NCI-H526 treated with DMSO at 0.1 percent for 48 hours (cell line): ENCODE measurements around the gene GPC5.

Source experiments
- DNase-seq: peaks from one replicate; lab custom pipeline; 2025; lab: John Stamatoyannopoulos, UW

The GPC5 gene

DNA sequence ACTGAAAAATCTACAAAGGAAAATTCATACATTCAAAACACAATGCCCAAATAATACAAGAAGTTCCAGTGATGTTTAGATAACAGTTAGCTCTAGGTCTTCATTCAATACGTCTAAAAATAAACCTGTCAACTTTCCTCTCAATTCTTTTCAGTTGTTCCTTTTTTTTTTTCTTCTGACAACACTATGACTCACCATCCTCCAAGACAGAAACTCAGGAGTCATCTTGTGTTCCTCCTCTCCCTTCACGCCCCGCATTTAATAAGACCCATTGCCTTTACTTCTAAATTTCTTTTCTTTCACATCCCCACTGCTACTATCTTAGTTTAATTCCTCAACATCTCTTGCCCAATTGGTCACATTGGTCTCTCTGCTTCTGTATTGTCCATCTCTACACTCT is 759.9 kb downstream of the GPC5 start:
- DNase-seq, result no peak

DNA sequence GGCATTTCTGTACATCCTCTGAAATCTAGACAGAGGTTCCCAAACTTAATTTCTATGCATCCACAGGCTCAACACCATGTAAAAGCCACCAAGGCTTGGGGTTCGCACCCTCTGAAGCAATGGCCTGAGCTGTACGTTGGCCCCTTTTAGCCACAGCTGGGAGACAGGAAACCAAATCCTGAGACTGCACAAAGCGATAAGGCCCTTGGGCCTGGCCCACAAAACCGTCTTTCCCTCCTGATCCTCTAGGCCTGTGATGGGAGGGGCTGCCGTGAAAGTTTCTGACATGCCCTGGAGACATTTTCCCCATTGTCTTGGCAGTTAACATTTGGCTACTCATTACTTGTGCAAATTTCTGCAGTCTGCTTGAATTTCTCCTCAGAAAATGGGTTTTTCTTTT is 766.4 kb downstream of the GPC5 start:
- no peak for DNase-seq

DNA sequence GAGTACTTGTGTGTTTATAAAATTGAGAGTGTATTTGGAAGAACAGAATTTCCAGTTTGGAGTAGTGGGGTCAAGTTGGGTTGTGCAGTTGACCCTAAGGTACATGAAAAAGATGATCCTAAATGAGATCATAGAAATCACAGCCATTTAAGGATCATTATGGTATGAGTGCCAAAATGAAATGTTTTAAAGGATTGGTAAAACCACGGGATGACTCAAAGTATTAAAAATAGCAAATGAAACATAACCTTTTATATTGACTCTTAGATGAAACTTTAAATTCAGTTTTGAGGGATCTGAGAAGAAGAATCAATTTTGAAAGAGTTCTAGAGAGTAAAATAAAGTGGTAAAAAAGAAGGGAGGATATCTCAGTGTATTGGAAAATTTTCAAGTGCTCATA is 773.8 kb downstream of the GPC5 start:
- no peak for DNase-seq

DNA sequence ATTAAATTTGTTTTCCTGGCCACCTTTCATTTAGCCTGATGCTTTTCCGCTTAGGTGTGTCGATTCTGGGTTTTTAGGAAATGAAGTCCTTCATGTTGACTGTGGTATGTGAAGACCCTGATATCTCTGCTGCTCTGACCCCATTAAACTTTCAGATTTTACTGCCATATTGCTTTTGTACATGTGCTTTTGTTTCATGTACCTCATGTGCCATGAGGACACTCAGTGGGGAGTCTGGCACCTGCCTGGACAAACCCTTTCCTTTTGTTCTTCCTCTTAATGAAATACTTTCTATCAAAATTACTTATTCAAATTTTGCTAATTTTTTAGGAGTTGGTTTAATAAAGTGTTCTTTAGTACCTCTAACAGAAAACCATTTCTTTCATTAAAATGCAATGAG is 774.8 kb downstream of the GPC5 start:
- no peak for DNase-seq

DNA sequence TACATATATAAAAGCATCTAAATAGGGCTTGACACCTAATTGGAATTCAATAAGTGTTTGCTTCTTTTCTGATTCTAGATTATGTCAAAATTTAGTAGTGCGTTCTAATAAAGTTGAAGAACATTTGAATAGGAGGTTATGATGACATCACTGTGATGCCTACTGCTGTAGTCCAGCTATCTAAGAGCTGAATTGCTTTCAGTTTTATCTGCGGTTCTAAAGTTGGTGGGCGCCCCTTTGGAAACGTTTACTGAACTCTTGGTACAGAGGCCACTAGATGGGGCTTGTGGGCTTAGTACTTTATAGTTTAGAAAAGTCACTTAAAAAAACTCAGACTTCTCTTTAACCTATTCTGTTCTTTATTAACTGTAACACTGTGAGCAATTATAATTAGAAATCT is 776.9 kb downstream of the GPC5 start:
- peak; percentile 35 for DNase-seq

DNA sequence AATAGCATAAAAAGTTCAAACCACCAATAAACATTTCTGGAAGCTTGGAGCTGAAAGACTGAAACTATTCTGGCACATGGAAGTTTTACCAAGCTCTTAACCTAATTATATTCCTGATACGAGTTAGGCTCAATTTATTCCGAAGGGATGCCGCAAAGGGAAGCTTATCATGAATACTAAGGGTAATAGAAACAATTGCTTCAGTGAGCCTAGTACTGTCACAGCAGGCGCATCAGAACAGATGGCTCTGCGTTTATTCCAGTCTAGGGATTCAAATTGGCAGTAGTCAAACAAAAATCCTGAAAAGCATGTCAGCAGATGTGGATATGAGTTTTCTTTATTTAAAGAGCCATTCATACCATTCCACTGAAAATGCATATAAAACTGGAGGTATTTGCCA is 779.5 kb downstream of the GPC5 start:
- no peak for DNase-seq

DNA sequence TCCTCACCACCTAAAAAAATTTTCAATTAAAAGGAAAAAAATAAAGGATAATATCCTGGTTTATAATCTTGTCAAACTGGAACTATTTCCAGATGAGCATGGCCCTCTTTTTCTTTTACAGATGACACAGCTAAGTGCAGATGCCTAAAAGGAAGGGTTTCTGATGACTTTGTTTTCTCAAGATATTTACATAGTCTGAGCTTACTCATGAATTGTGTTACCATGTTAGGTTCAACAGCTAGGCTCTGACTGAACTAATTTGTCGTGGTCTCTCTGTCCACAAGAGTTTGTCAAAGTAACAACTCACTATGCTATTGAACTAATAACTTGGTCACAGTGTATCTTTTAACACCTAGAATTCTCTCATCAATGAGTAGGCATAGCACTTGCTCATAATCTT is 780.8 kb downstream of the GPC5 start:
- no peak for DNase-seq

DNA sequence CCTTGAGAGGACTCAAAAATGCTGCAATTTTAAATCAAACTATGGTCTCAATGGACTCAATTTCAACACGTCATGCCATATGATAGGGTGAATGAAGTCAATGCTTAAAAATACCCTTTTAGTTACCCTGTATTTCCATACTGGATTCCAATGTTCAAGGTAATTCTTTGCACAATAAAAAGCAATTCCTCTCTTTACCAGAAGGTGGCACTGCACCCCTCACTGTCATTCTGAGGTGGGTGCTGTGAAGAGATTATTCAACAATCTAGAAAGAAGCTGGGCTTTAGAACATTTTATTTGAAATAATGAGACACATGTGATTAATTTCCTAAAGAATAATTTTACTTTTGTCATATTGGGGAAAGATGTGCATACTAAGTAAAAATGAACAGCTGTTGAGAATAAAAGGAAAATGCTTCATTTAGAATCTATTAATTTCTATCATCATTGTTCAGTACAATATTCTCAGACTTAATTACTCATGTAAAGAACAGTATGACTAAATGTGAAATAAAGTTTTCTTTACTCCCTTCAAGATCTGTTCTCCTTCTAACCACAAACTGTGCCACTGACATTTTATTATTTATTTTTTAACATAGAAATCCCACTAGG is 789.1 kb downstream of the GPC5 start:
- peak; percentile 34 for DNase-seq

DNA sequence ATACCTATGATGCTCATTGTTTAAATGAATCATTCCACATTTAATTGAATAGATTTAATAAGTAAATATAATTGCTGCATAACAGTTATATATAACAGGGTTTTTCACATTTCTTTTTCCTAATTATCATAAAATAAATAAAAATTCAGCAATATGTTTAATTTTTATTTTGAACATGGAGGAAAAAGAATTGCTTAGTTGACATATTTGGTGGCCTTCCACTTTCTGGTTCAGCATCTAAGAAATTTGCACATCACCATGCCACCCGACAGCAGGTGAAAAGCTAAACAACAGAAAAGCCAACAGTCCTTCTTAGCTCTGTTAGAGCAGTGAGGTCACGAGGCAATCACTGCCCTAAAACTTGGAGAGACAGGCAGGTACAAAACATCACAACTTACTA is 790.2 kb downstream of the GPC5 start:
- DNase-seq, result no peak

DNA sequence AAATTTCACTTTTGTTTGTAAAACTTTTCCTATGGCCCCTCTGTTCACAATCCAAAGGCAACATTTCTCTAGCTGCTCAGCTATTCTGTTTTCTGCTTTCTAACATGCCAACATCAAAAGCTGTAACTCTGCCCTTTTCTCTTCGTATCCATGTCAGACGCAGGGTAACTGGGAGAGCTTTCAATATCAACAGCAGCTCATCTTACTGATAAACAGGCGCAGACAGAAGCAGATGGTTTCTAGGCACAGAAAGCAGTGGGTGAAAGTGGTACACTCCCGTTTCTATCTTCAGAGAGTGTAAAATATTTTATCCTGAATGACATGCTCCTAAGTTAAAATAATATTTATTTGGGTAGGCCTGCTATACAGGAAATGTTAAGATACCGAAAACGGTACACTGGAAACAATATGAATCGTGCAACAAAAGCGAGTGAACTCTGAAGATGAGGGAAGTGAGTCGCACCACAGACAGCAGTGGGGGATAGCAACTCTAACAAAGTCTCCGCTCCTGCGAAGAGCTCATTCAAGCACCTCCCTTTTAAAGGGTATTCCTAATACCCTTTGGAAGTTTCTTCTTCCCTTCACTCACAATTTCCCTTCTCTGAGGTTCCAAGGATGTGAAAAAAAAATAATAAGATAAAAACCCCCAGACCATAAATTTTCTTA is 798.3 kb downstream of the GPC5 start:
- DNase-seq, result no peak

DNA sequence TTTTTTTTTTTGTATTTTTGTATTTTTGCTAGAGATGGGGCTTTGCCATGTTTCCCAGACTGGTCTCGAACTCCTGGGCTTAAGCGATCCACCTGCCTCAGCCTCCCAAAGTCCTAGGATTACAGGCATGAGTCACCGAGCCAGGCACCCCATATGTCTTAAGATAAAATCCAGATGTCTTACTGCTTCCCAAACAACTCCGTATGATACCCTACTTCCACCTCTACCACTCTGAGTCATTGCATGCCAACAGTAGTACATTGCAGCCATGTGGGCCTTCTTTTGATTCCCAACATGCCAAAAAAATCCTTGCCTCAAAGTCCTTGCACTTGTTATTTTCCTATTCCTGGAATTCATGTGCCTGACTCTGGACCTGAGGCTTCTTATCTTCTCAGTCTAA is 799.2 kb downstream of the GPC5 start:
- DNase-seq, result no peak

DNA sequence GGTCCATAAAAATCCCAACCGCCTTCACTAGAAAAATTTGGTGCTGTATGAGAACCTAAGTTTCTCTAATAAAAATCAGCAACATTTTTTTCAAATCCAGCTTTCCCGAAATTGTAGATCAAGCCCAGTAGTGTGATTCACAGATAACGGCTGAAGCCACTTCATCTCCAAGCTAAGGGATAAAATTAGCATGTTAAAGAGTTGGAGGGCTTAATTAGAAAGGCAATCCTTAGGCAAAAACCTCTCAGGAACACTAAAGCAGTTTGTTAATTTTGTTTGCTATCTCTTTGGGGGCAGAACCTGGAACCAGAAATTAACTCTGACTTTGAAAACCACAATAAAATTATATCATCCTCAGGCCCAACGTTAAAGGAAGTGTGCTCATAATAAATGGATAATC is 820.2 kb downstream of the GPC5 start:
- no peak for DNase-seq

DNA sequence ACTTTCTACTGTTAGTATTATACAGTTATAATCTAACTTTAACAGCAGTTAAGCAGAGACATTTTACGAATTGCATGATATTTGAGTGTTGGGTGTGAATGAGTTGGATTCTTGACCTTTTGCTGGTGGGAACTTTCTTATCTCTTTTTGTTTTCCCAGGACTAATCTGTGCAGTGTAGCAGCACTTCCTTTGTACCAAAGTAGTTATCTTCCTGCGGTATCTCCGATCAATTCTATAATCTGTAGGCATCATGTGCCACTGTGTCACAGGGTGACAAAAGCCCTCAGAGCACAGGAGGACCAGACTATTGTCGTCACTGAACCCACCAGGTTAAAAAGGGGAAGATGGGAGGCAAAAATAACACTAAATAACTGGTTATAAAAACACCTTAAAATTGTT is 823.5 kb downstream of the GPC5 start:
- DNase-seq, result no peak

DNA sequence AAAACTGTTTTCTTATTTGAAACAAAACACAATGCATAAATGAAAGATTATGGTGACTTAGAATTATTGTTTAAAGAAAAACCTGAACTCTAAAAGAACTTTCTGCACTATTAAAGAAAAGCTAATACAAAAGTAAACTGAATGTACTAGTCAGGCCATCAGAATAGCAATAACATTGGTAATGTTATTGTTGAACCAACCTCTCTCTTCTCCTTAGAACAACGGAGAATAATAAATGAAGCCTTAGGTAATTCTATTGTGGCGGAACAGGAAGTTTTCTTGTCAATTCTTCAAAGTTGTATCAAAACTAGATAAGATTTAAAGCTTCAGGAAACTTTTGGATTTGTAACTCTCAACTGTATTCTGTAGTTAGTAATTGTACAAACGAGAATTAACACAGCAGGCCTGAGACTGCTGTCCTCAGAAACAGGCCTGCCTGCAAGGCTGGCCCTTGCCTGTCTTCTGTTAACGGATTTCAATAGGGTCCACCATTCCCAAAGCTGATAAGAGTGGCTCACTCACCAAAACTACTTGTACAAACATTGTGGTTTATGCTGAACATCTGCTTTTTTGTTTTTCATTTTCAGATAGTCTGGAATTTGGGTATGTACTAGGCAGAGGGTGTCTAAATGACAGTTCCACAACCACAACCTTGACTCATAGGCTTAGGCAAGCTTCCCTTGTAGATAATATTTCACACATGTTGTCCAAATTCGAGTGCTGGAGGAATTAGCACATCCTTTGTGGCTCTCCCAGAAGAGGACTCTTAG is 825.8 kb downstream of the GPC5 start:
- DNase-seq, result no peak

DNA sequence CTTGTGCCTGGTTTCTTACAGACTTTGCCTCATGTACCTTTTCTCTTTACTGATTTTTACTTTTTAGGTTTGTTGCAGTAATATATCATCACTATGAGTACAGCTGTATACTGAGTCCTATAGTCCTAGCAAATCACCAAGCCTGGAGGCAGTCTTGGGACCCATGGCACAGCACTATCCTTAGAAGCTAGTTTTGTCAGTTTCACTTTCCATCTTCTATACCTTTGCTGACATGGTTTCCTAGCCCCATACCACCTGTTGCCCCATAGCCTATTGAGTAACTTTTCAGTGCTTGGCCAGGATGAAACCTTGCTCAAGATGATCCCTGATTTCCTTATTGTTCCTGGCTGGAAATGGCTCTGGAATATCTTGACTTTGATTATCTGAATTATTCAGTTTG is 826.4 kb downstream of the GPC5 start:
- no peak for DNase-seq

DNA sequence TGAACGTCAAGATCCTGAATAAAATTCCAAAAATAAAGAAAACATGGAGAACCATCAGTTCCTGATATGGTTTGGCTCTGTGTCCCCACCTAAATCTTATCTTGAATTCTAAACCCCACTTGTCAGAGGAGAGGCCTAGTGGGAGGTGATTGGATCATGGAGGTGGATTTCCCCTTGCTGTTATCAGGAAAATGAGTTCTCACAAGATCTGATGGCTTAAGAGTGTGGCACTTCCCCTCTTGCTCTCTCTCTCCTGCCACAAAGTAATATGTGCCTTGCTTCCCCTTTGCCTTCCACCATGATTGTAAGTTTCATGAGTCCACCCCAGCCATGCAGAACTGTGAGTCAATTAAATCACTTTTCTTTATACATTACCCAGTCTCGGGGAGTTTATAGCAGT is 827.4 kb downstream of the GPC5 start:
- DNase-seq, result no peak

DNA sequence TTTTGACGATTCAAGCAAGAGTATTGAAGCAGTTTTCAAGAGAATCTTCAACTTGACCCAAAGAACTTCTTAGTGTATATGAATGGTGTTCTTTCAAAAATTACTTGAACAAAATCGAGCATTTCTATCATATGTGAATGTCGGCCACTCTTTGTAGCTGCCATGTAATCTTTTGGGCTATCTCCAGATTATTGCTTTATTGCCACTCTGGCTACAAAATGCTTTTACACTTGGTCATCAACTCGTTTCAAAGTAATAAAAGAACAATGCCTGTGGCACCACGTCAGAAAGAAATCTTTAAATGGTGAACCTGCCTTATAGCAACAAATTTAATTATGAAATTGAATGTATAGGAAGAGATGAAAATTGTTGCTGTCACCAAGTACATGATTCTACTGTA is 834.5 kb downstream of the GPC5 start:
- DNase-seq, result no peak

DNA sequence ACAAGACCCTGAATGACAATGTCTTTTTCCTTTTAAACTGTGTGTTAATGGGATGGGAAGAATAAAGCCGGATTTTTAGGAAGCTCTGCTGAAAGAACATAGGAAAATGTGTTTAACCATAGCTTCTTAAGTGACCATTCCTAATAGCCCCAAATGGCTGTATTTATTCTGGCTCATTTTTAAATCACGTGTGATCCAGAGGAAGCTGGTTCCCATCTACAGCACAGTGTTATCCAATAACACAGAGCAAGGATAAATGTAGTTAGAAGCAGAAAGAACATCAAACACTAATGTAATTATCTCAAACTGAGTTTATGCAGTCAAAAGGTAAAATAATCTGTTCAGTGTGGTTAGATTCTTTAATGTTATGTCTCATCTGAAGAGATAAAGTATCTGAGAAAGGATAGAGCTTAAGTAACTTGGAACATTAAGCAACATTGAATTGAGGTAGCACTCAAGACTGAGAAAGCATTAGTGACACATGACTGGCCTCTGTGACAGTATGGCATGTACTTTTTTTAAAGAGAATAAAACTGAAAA is 853.3 kb downstream of the GPC5 start:
- no peak for DNase-seq

DNA sequence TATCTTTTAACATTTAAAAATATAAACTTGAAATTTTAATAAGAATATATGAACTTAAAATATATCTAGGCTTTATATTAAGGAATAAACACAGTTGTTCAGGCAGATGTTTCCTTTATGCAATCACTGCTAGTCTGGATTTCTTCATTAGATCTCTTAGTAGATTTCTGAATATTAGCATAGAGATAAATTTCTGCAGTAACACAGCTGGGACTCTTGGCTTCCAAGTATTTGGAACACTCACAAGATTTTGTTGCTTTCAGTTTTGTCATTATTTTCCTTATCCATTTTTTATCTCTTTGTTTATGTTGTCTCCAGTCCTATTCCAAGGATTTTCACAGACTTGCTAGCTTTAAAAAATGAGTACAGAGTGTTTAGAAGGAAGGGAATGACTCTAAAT is 857.1 kb downstream of the GPC5 start:
- no peak for DNase-seq

DNA sequence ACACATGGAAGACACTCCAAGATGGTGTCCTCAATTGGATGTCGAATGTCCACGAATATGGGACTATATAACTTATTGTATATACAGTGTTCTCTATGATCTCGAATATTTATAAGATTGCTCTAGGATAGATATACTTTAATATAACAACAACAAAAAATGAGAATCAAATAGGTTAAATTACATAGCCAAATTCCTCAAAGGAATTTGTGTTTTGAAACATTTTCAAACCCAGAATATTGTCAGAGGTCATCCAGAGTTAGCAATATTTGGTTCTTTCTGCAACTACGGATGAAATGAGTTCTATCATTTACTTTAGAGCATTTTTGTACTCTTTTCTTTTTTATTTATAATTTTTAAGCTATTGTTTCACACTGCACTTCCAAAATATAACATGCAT is 857.8 kb downstream of the GPC5 start:
- no peak for DNase-seq

DNA sequence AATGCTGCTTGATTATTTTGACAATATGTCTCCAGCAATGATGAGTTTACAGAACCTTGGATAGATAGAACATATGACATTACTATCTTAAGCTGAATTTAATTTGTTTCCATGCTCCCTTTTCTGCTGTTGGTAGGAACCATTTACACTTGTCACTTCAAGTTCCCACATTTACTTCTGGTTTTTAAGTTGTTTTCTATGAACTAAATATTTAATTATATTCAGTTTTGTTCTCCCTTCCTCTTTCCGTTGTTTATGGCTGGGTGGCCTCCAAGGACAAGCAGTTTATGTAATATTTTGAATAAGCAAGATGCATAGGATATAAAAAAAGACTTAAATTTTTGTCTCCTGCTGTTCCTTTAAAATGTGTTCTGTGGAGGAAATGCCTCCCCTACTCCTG is 860.6 kb downstream of the GPC5 start:
- no peak for DNase-seq

DNA sequence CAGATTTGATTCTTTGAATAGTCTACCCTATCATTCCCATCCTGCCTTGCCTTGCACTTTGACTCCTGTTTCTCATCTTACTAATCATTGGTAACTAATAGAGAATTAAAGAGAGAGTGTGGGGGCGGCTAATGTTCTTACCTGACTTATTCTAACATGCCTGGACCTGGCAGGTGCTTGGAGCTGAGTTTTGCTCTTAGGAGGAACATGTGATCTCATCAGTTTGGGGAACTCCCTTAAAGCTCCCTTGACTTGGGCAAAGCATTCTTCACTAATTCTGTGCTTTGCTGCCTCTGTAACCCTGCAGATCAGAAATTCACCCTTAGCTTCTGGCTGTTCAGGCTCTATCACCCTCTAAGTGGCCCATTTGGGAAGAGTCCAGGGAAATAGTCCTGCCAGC is 861.1 kb downstream of the GPC5 start:
- DNase-seq, result no peak

DNA sequence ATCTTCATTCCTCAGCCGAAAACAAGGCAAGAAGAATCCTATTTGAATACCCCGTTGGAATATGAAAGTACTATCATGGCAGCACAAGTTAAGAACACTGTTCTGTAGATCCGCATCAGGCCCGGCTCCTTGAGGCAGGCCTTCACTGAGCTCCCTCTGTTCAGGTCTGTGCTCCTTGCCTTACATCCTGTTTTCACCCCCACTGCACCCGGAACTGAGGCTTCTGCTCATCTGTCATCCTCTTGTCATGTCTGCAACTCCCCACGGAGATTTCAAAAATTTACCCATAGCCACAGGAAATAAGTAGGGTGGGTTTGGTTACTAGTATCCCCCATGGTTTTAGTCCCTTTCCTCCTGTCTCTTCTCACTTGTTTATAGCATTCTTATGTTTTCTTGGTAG is 861.9 kb downstream of the GPC5 start:
- DNase-seq, result no peak
